ENCODE measurements around the gene ACSF3. TPM values are rescaled to one million over a fixed set of nuclear protein-coding genes. Genes with fewer than 3 reads are reported as not detected.

ACSF3 gene
- total RNA-seq, 6 experiments from 2014 or later = 18.4 to 24.2 (median 21.2) TPM

- no peak for TF ChIP-seq CTCF (IDR thresholded peaks at IDR 0.05)
- no peaks in the 10 kb centered on the region for H3K9me3 Mint-ChIP-seq
- no peak for DNase-seq
- no peak overlapping the region for H3K27ac Mint-ChIP-seq
- H3K4me3 Mint-ChIP-seq = no peak overlapping the region
- H3K36me3 Mint-ChIP-seq (ENCODE audit: low read depth) = no peaks in the 10 kb centered on the region
- H3K4me1 Mint-ChIP-seq (ENCODE audit: low read depth) = no peaks in the 10 kb centered on the region
- H3K27me3 Mint-ChIP-seq (ENCODE audit: insufficient read depth) = peaks cover 43% of the 10 kb centered on the region
Measured at GRCh38 chr16:89057738-89058137, 35.9 kb upstream of the ACSF3 start.

GRCh38 chr16:89058812-89059211 is 34.8 kb upstream of the ACSF3 start:
- DNase-seq = no peak
- Mint-ChIP-seq H3K27ac (no peak overlapping the region), H3K4me3 (no peak overlapping the region)

GRCh38 chr16:89060207-89060794 is 33.4 kb upstream of the ACSF3 start:
- H3K4me1 Mint-ChIP-seq (ENCODE audit: low read depth) = no peaks in the 10 kb centered on the region
- H3K36me3 Mint-ChIP-seq (ENCODE audit: low read depth) = no peaks in the 10 kb centered on the region
- H3K4me3 Mint-ChIP-seq = no peak overlapping the region
- TF ChIP-seq CTCF (IDR thresholded peaks at IDR 0.05) = no peak
- no peaks in the 10 kb centered on the region for H3K9me3 Mint-ChIP-seq
- no peak for DNase-seq
- H3K27ac Mint-ChIP-seq = no peak overlapping the region
- H3K27me3 Mint-ChIP-seq (ENCODE audit: insufficient read depth) = peaks cover 35% of the 10 kb centered on the region

More at GRCh38 chr16:89058812-89059211, 34.8 kb upstream of the ACSF3 start:
- no peak for TF ChIP-seq CTCF (IDR thresholded peaks at IDR 0.05)
- H3K27me3 Mint-ChIP-seq (ENCODE audit: insufficient read depth) = peaks cover 40% of the 10 kb centered on the region
- H3K36me3 Mint-ChIP-seq (ENCODE audit: low read depth) = no peaks in the 10 kb centered on the region
- no peaks in the 10 kb centered on the region for H3K4me1 Mint-ChIP-seq (ENCODE audit: low read depth)
- no peaks in the 10 kb centered on the region for H3K9me3 Mint-ChIP-seq

- Mint-ChIP-seq H3K27ac (no peak overlapping the region), H3K9me3 (no peaks in the 10 kb centered on the region), H3K27me3 (ENCODE audit: insufficient read depth) (peaks cover 43% of the 10 kb centered on the region), H3K4me3 (no peak overlapping the region), H3K4me1 (ENCODE audit: low read depth) (no peaks in the 10 kb centered on the region), H3K36me3 (ENCODE audit: low read depth) (no peaks in the 10 kb centered on the region)
- no peak for TF ChIP-seq CTCF (IDR thresholded peaks at IDR 0.05)
- DNase-seq = no peak
Measured at GRCh38 chr16:89061086-89061485, 32.6 kb upstream of the ACSF3 start.

GRCh38 chr16:89061590-89062380 is 31.9 kb upstream of the ACSF3 start:
- Mint-ChIP-seq H3K27me3 (ENCODE audit: insufficient read depth) (peaks cover 46% of the 10 kb centered on the region), H3K36me3 (ENCODE audit: low read depth) (no peaks in the 10 kb centered on the region), H3K4me1 (ENCODE audit: low read depth) (no peaks in the 10 kb centered on the region), H3K9me3 (no peaks in the 10 kb centered on the region), H3K27ac (no peak overlapping the region), H3K4me3 (no peak overlapping the region)
- no peak for DNase-seq
- TF ChIP-seq CTCF (IDR thresholded peaks at IDR 0.05) = no peak

All from HFFc6 (cell line).